Panc1 (cell line): ENCODE data around the gene CACNA2D3.

Experiments used
- POLR2AphosphoS5 ChIP-seq: IDR thresholded peaks from 2 replicates; pipeline ENCODE4 v1.6.1; 2012; ENCODE audit warnings: mild to moderate bottlenecking, low read depth, low read length, moderate library complexity
- SIN3A ChIP-seq: IDR thresholded peaks from 2 replicates; pipeline ENCODE4 v1.6.1; 2012; ENCODE audit warnings: low read depth, mild to moderate bottlenecking, low read length, moderate library complexity, borderline replicate concordance; ENCODE audit not compliant: insufficient read depth
- TF ChIP-seq, protein P1 (sequence below): fragments of 450-650 bp; IDR thresholded peaks from 2 replicates; pipeline ENCODE4 v1.5.1; 2017; ENCODE audit warnings: mild to moderate bottlenecking

DNA sequence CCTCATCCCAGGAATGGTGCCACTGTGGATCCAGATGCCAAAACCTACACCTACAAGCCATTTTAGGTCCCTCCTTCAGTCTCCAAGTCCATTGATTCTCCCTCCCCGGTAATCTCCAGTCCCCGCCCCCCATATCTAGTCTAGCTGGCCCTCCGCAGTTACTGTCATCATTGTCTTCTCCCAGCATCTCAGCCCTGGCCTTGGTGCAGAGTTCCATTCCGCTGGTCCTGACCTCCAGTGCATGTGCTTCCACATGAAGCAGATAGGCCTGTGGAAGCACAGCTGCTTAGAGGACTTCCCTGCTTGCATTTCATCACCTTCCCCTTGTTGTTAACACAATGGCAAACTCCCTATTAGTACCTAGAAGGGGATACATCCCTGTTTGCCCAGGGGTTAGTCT, 473.7 kb downstream of the CACNA2D3 start:
- no peak for TF ChIP-seq POLR2AphosphoS5
- TF ChIP-seq, protein P1, sequence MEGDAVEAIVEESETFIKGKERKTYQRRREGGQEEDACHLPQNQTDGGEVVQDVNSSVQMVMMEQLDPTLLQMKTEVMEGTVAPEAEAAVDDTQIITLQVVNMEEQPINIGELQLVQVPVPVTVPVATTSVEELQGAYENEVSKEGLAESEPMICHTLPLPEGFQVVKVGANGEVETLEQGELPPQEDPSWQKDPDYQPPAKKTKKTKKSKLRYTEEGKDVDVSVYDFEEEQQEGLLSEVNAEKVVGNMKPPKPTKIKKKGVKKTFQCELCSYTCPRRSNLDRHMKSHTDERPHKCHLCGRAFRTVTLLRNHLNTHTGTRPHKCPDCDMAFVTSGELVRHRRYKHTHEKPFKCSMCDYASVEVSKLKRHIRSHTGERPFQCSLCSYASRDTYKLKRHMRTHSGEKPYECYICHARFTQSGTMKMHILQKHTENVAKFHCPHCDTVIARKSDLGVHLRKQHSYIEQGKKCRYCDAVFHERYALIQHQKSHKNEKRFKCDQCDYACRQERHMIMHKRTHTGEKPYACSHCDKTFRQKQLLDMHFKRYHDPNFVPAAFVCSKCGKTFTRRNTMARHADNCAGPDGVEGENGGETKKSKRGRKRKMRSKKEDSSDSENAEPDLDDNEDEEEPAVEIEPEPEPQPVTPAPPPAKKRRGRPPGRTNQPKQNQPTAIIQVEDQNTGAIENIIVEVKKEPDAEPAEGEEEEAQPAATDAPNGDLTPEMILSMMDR: no peak
- no peak for TF ChIP-seq SIN3A
